GM12891 (cell line): ENCODE measurements around the gene SOX10.

Source experiments
- PAX5 ChIP-seq: IDR thresholded peaks from 2 replicates; pipeline ENCODE4 v1.6.1; 2011; ENCODE audit warnings: low read length, moderate library complexity, mild to moderate bottlenecking; ENCODE audit not compliant: insufficient read depth, severe bottlenecking
- POLR2A ChIP-seq: IDR thresholded peaks from 2 replicates; pipeline ENCODE4 v1.6.1; 2011; ENCODE audit warnings: low read depth, low read length, control low read depth
- POLR2AphosphoS5 ChIP-seq: IDR thresholded peaks from 2 replicates; pipeline ENCODE4 v1.6.1; 2011; ENCODE audit warnings: low read depth, low read length, control low read depth
- POU2F2 ChIP-seq: IDR thresholded peaks from 2 replicates; pipeline ENCODE4 v1.6.1; 2011; ENCODE audit warnings: low read depth, mild to moderate bottlenecking, control low read depth, low read length, moderate library complexity
- SPI1 ChIP-seq: IDR thresholded peaks from 2 replicates; pipeline ENCODE4 v1.6.1; 2011; ENCODE audit warnings: low read depth, low read length, control low read depth
- TAF1 ChIP-seq: IDR thresholded peaks from 2 replicates; pipeline ENCODE4 v1.6.1; 2011; ENCODE audit warnings: low read depth, low read length, control low read depth

GRCh38 chr22:37982151-37982785 is 2.1 kb downstream of the SOX10 start:
- TF ChIP-seq POLR2A (no peak), POLR2AphosphoS5 (no peak), TAF1 (no peak), SPI1 (no peak), POU2F2 (no peak), PAX5 (no peak)
